NCI-H1092 (cell line): ENCODE measurements around the gene ZBTB7C.

Experiments
- DNase-seq: peaks from one replicate; lab custom pipeline; 2025; lab: John Stamatoyannopoulos, UW

The ZBTB7C gene

GRCh38 chr18:48390641-48391040, 18.5 kb downstream of the ZBTB7C start:
- no peak for DNase-seq

DNA sequence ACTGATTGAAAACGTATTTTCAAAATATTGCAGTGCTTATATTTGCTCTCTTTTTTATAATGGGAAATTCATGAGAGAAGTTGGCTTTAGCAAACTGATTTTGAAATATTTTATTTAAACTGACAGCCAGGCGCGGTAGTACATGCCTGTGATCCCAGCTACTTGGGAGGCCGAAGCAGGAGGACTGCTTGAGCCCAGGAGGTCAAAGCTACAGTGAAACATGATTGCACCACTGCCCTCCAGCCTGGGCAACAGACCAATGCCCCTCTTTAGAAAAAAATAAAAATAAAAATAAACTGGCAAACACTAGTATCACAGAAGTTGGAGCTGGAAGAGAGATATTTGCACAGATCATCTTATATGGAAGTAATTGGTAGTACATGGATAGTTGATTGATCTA, 20.7 kb downstream of the ZBTB7C start:
- no peak for DNase-seq

GRCh38 chr18:48387300-48387699, 21.9 kb downstream of the ZBTB7C start:
- no peak for DNase-seq

DNA sequence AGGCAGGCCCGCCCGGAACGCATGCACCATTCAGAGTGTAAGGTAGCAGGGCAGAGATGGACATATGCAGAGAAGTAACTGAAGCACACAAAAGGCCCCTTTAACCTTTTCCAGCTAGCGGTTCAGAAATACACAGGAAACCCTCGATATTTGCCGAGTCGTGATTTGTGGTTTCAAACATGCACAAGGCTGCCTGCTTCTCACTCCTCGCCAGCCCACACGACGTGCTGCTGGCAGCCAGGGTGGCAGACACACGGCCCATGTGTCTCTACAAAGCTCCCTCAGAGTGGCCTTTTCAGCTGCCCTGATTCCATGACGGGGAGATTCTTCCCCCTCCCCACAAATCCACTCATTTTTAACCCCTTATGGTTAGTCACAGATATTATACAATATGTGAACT, 23.6 kb downstream of the ZBTB7C start:
- DNase-seq, result no peak

DNA sequence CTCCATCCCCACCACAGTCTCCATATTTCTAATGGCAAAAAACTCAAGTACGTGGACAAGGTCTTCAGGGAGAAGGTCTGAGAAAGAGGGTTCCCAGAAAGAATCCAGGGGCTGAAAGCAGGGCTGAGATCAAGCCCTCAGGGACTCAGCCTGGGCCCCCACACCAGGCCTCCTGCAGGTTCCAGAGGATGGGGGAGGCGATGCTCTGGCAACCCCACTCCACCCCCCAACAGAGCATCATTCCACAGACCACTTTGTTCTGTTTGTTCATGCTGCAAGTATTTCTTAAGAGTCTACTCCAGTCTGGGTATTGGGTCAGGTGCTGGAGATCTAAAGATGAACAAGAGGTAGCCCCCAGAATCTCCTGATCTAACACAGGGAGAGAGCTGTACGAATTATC, 32.2 kb downstream of the ZBTB7C start:
- DNase-seq, result no peak

DNA sequence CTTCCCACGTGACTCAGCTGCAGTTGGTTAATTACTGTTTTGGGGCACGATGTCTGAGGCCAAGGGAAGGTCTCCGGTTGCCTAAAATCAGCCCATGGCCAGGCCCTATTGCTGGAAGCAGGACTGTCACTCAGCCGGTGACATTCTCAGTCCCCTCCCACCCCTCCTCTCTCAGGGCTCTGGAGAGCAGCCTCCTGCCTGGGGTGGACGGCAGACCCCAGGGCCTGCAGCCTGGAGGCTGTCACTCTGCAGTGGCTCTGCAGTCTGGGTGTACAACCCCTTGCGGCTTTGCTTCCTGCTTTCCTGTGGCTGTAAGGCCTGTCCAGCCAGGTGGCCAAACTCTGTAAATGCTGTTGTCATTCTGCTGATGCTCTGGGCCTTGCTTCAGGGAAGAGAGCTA, 32.8 kb downstream of the ZBTB7C start:
- DNase-seq, result no peak

DNA sequence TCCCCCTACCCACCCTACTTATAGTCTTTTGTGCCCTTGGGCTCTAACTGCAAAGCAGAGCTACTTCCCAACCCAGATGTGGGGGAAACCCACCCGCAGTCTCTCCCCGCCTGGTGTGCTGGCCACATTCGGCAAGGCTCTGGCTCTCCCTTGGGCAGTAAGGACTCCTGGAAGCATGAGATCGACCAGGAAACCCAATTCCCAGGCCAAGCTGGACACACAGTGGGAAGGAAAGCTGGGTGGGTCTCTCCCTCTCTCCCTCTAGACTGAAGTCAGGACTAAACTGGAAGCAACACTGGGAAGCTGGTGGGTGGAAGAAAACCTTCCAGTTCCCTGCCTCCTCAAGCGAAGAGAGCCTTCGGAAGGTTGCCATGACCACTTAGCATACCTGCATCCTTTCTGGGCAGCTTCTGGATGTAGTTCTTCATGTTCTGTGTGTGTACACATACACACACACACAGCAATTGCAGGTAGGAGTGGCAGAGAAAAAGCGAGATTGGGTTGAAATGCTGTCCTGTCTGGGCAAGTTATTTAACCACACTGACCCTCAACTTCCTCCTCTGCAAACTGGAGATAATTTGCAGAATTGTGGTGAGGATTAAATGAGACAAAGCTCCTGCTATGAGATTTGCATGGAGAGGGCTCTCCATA, 33.9 kb downstream of the ZBTB7C start:
- DNase-seq, result no peak

DNA sequence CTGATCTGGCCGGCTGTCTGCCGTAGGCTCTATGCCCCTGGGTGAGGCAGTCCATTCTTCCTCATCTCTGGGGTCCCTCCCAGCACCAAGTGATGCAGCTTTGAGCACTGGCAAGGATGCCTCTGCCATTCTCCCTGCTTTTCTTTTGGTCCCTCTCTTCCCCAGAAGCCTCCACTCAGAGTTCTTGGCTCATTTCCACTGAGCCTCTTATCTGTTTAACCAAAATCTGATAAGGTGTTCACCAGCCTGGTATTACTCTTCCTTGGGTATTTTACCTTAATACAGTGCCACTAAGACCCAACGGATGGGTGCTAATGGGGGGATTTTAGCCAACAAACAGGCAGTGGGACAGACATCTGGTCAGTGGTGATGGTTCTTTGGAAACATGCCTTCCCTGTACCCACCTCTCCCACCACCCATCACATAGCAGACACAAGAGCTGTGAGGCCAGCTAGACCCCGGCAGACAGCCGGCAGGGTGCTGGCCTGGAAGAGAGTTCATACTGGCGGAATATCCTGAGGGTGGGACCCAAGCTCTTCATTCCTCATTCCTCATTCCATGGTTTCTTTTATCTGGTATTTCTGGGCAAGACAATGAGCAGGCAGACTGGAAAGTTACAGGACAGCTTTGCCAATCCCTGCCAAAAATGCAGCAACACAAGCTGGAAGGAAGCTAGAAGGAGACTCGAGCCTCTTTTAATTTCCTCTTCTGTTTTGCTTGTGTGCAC, 34.6 kb downstream of the ZBTB7C start:
- DNase-seq, result no peak

GRCh38 chr18:48371854-48372602, 37.2 kb downstream of the ZBTB7C start:
- no peak for DNase-seq

- DNase-seq, result no peak
These were observed 41.6 kb downstream of the ZBTB7C start for GRCh38 chr18:48367557-48367956.

GRCh38 chr18:48365965-48366364, 43.2 kb downstream of the ZBTB7C start:
- DNase-seq, result no peak

DNA sequence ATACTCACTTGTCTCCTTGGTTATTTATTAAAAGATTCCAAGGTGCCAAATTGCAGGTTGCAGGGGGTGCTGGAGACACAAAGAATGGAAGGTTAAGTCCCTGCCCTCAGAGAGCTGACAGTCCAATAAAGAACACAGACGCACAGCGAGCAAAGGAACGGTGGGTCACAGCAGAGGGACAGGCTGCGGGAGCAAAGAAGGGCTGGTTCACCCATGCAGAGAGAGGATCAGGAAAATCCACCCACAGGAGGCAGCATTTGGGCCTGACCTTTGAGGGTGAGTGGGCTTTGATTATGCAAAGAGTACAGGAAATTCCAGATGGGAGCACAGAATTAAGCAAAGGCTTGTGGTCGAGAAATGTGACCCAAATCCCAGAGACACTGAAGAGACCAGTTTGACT, 45.0 kb downstream of the ZBTB7C start:
- no peak for DNase-seq

- DNase-seq, result no peak
These were observed 46.0 kb downstream of the ZBTB7C start for GRCh38 chr18:48363175-48363574.

DNA sequence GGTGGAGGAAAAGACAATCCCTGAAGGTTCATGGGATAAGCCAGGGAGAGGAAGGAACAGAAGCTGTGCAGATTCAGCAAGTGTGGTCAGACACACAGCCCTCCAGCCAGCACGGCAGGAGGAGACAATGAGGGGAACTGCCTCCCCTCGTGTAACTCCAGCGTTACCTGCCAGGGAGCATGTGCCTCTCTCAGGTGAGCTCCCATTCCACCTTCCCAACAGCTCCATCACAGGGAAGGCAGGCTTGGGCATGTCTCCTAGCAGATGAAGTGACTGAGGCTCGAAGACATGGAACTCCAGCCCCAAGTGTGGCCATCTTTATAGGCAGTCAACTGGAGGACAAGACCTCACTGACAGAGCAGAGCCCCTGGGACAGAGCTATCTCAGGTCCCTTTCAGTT, 47.4 kb downstream of the ZBTB7C start:
- no peak for DNase-seq

DNA sequence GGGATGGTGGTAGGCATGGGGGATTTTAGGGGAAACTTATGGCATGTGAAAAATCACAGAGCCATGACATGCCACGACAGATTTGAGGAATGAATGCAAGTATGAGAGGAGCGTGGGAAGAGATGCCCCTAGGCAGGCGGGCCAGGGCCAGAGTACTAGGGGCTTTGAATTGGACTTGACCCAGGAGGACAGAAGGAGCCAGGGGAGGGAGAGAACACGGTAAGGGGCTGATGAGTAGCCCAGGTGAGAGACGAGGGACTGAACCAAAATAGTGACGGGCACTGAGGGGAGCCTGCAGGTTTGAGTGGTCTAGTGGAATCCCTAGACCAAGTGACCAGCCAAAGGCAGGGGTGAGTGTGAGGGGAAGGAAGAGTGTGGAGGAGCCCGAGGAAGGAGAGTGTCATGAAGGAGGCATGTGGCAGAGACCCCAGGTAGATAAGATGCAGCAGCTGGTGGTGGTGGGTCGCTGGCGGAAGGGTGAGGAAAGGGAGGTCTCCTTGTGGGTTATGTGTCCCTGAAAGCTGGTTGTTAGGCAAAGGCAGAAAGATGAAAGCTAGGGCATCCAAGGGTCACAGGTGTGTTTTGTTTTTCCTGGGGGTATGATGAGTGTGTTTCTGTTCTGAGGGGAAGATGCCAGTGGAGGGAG, 48.7 kb downstream of the ZBTB7C start:
- no peak for DNase-seq

DNA sequence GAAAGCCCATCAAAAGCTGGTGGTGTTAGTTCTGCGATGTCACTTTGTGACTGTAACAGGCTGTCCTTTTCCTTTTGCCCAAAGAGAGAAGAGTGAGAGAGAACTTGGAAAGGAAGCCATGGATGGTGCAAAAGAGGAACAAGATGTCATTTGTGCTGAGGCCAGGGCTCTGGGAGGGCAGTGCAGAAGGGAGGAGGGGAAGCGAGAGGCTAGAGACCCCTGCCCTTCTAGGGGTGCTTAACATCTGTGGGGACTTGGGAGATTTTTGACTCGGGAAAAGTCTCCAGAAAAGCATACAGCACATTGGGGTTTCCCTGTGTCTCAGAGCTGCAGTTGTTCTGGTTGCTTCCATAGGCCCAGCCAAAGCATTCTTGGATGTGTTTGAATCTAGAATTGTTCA, 49.6 kb downstream of the ZBTB7C start:
- DNase-seq, result no peak

GRCh38 chr18:48358868-48359267, 50.3 kb downstream of the ZBTB7C start:
- no peak for DNase-seq

GRCh38 chr18:48356909-48357631, 52.1 kb downstream of the ZBTB7C start:
- DNase-seq, result no peak

DNA sequence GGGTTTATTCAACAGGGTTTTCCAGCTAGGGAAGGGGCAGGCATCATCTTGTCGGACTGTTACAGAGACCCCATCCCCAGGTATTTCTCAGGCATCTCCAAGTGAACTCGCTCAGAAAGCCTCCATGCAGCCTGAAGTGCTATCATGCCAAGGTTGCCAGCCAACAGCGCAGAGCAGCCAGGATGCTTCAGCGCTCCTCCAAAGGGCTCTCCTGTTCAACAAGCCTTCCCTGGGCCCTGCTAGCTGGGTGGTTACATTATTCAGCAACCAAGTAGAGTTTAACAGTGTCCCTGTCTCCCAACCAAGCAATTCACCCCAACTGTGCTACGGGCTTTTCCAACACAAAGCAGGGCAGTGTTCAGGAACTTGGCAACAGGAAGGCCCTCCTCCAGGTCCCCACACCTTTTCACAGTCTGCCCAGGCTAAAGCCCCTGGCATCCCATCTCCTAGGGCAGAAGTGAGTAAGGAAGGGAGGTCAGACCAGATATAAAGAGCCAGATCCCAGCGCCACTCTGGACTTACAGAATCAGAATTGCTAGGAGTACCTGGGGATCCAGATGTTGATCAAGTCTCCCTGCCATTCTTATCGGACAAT, 52.9 kb downstream of the ZBTB7C start:
- no peak for DNase-seq

- no peak for DNase-seq
These were observed 53.7 kb downstream of the ZBTB7C start for GRCh38 chr18:48355276-48356115.
